Measurements from ENCODE around the gene PDE10A.

DNA sequence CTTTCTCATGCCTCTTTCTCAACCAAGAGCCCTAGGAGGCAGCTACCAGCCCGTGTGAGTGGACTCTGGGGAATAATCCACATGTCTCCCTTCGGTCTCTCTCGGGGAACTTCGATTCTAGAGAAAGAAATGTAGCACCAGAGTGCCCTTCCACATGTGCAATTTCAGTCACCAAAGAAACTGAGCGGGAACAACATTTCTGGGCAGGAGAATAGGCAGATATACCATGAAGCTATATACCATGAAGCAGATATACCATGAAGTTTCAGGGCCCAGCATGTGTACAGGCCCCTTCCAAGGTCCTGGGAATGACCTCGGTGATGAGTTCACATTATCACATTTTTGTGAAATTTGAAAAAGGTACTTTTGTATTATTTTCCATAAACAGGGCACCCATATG, 60.8 kb downstream of the PDE10A start:
- TF ChIP-seq, protein P1, sequence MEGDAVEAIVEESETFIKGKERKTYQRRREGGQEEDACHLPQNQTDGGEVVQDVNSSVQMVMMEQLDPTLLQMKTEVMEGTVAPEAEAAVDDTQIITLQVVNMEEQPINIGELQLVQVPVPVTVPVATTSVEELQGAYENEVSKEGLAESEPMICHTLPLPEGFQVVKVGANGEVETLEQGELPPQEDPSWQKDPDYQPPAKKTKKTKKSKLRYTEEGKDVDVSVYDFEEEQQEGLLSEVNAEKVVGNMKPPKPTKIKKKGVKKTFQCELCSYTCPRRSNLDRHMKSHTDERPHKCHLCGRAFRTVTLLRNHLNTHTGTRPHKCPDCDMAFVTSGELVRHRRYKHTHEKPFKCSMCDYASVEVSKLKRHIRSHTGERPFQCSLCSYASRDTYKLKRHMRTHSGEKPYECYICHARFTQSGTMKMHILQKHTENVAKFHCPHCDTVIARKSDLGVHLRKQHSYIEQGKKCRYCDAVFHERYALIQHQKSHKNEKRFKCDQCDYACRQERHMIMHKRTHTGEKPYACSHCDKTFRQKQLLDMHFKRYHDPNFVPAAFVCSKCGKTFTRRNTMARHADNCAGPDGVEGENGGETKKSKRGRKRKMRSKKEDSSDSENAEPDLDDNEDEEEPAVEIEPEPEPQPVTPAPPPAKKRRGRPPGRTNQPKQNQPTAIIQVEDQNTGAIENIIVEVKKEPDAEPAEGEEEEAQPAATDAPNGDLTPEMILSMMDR (IDR thresholded peaks at IDR 0.05; ENCODE audit: insufficient read depth, low read depth, low read length) = no peak
- TF ChIP-seq EZH2 (IDR thresholded peaks at IDR 0.05; ENCODE audit: insufficient read depth, low read length) = no peak
